ENCODE results near the gene SLC2A5. TPM values are rescaled to one million over a fixed set of nuclear protein-coding genes. Genes with fewer than 3 reads are reported as not detected.

The SLC2A5 gene
- polyA plus RNA-seq, 1 donor: 19.5 TPM

GRCh38 chr1:9093091-9093490 lies 23.7 kb upstream of the SLC2A5 start:
- no peak for DNase-seq

GRCh38 chr1:9088807-9089206 lies 19.4 kb upstream of the SLC2A5 start:
- DNase-seq: no peak

GRCh38 chr1:9087411-9088125 lies 18.1 kb upstream of the SLC2A5 start:
- no peak for DNase-seq

DNA sequence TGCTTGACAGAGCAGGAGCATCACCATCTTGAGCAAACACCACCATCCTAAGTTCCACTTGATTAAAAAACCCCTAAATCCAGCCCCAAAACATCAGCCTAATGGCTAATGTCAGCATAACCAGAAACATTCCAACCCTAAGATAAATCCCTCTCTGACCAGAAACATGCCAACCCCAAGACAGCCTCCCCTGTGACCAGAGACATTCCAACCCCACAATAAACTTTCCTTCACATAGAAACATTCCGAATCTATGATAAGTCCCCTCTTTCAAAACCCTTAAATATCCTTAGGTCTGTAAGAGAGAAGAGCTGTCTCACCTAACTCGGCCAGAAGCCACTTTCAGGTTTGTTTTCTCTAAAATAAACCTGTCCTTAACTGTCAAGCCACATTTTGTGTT lies 17.4 kb upstream of the SLC2A5 start:
- DNase-seq: no peak

- no peak for DNase-seq
Measured at GRCh38 chr1:9086045-9086444, 16.6 kb upstream of the SLC2A5 start.

DNA sequence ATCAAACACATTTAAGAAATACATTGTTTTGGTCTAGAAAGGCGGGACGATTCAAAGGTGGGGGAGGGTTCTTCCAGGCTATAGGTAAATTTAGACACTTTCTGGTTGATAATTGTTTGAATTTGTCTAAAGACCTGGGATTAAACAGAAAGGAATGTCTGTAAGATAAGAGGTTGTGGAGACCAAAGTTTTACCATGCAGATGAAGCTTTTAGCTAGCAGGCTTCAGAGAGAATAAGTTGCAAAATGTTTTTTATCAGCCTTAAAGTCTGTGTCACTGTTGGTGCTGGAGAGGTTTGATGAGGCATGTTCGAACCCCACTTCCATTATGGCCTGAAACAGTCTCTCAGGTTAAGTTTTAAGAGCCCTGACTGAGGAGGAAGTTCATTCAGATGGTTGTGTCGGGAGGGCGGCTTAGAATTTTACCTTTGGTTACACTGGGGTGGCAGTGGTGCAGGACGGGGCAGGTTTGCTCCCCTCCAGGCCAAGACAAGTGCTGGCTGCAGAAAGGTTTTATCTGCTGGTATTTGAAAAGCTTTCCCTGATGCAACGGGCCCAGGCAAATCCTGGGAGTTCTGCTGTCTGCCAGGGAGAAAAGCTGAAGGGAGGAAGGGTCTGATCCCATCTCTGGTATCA lies 16.0 kb upstream of the SLC2A5 start:
- DNase-seq: no peak

- DNase-seq: no peak
Measured at GRCh38 chr1:9084906-9085305, 15.5 kb upstream of the SLC2A5 start.

GRCh38 chr1:9081473-9081872 lies 12.0 kb upstream of the SLC2A5 start:
- DNase-seq: no peak

DNA sequence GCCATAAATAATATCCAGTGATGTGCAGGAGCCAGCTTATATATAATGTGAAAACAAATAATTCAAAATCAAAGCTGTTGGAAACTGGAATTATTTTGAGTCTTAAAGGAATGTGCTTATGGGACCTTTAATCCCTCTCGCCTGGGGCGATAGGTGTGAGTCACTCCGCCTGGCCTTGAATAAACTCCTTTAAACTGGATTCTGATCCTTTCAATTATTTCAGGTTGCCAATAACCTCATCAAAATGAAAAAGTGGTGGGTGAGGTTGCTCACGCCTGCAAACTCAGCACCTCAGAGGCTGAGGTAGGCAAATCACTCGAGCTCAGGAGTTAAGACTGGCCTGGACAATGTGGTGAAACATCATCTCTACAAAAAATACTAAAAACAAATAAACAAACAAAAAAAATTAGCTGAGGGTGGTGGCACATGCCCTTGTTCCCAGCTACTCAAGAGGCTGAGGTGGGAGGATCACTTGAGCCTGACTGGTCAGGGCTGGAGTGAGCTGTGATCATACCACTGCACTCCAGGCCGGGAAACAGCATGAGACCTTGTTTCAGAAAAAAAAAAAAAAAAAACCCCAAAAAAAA lies 11.4 kb upstream of the SLC2A5 start:
- no peak for DNase-seq

GRCh38 chr1:9079988-9080704 lies 10.7 kb upstream of the SLC2A5 start:
- no peak for DNase-seq

GRCh38 chr1:9078752-9079500 lies 9.5 kb upstream of the SLC2A5 start:
- no peak for DNase-seq

DNA sequence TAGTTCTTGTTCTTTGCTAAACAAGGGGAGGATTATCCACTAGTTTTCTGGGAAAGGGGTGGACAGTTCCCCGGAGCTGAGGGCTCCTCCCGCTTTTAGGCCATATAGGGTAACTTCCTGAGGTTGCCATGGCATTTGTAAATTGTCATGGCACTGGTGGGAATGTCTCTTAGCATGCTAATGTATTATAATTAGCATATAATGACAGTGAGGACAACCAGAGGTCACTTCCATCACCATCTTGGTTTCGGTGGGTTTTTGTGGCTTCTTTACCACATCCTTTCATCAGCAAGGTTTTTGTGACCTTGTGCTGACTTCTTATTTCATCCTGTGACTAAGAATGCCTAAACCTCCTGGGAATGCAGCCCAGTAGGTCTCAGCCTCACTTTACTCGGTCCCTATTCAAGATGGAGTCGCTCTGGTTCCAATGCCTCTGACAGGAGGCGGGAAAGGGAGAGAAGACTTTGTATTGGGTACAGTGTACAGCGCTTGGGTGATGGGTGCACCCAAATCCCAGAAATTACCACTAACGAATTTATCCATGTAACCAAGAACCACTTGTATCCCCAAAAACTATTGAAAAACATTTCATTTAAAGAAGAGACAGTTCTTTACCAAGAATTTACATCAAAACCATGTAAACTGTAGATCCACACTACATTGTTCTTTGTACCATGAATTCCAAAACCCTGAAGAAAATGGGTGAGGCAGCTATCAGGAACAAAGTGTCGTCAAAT lies 8.7 kb upstream of the SLC2A5 start:
- no peak for DNase-seq

- DNase-seq: no peak
Measured at GRCh38 chr1:9075022-9075421, 5.6 kb upstream of the SLC2A5 start.

- DNase-seq: no peak
Measured at GRCh38 chr1:9073143-9073542, 3.7 kb upstream of the SLC2A5 start.

GRCh38 chr1:9071554-9072235 lies 2.3 kb upstream of the SLC2A5 start:
- DNase-seq: no peak

DNA sequence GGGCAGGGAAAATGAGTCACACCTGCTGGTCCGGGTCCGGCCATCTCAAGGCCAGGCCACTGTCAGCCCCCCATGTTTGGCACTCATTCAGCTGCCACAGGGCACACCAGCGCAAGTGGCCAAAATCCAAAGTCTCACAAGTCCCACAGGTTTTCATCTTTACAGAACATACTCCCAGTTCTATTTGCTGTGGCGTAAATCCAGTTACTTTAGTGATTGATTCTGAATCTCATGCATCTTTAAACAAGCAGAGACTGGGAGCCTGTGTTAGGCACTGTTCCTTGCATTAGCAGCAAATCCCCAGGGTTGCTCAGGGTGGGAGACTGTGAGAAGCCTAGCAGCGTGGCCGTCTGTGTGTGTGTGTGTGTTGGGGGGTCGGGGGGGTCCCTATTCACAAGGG lies 1.1 kb upstream of the SLC2A5 start:
- no peak for DNase-seq

GRCh38 chr1:9068981-9069325 lies 482 bp downstream of the SLC2A5 start:
- no peak for DNase-seq

GRCh38 chr1:9066945-9067807 lies 2.3 kb downstream of the SLC2A5 start:
- DNase-seq: peak; percentile 39

DNA sequence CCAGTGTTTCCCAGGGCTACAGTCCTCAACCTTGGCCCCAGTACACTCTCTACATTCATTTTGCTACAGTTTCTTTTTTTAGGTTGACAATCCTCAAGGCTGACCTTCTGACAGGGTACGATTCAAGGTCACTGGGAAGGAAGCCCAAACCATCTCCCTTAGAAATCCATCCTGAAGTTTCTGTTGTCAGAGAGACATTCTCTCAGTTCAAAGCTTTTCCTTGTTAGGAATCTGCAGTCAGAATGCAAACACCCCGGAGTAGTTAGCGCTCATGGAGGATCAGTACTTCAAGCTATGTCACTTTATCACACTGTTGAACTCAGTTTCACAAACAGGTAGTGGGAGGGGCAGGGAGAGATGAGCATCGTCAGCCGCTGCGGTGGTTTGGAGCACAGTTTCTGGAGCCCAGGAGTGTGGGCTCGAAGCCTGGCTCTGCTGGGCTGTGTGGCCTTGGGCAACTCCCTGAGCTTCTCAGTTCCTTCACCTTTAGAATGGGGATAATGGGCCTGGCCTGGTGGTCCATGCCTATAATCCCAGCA lies 4.2 kb downstream of the SLC2A5 start:
- no peak for DNase-seq

GRCh38 chr1:9062846-9063245 lies 6.6 kb downstream of the SLC2A5 start:
- no peak for DNase-seq

All from hindlimb muscle (tissue), 1 donor.